Activated T-helper 2 cell treated with anti-CD3 and anti-CD28 coated beads, Interferon-gamma antibody, Interleukin-2, Interleukin-4, amounts not matched to agents 10 μg/mL and 5 μg/mL and 100 μg/mL, durations not matched to agents 14 hours and 24 hours and 36 hours (primary cell): ENCODE data around the gene MID1IP1. TPM values are rescaled to one million over a fixed set of nuclear protein-coding genes. Genes with fewer than 3 reads are reported as not detected.

ENCODE experiments used
- DNase-seq: peaks from one replicate; pipeline ENCODE4 v3.0.0; 2021; ENCODE audit warnings: low spot score
- H3K27ac Mint-ChIP-seq: one replicate; pipeline ENCODE4 v1.8.0; 2021; ENCODE audit warnings: mixed read lengths
- H3K27me3 Mint-ChIP-seq: one replicate; pipeline ENCODE4 v1.8.0; 2021; ENCODE audit warnings: low read depth, mixed read lengths
- H3K36me3 Mint-ChIP-seq: one replicate; pipeline ENCODE4 v1.8.0; 2021; ENCODE audit warnings: low read depth, mixed read lengths
- H3K4me1 Mint-ChIP-seq: one replicate; pipeline ENCODE4 v1.8.0; 2021; ENCODE audit warnings: low read depth, mixed read lengths
- H3K4me3 Mint-ChIP-seq: one replicate; pipeline ENCODE4 v1.8.0; 2021; ENCODE audit warnings: low read depth, mild to moderate bottlenecking, moderate library complexity, mixed read lengths
- H3K9me3 Mint-ChIP-seq: one replicate; pipeline ENCODE4 v1.8.0; 2021; ENCODE audit warnings: mixed read lengths
- intact Hi-C: fragments of 100-400 bp; cut with micrococcal nuclease; formaldehyde crosslinking; loops from one replicate; pipeline ENCODE4 v1.15.1; 2023
- total RNA-seq: library from RNA; stranded (reverse); gene quantifications from 2 replicates; pipeline ENCODE4 v1.2.3, GENCODE V29; 2022

The MID1IP1 gene
- total RNA-seq = 95.4 and 96.6 TPM in 2 replicates

DNA sequence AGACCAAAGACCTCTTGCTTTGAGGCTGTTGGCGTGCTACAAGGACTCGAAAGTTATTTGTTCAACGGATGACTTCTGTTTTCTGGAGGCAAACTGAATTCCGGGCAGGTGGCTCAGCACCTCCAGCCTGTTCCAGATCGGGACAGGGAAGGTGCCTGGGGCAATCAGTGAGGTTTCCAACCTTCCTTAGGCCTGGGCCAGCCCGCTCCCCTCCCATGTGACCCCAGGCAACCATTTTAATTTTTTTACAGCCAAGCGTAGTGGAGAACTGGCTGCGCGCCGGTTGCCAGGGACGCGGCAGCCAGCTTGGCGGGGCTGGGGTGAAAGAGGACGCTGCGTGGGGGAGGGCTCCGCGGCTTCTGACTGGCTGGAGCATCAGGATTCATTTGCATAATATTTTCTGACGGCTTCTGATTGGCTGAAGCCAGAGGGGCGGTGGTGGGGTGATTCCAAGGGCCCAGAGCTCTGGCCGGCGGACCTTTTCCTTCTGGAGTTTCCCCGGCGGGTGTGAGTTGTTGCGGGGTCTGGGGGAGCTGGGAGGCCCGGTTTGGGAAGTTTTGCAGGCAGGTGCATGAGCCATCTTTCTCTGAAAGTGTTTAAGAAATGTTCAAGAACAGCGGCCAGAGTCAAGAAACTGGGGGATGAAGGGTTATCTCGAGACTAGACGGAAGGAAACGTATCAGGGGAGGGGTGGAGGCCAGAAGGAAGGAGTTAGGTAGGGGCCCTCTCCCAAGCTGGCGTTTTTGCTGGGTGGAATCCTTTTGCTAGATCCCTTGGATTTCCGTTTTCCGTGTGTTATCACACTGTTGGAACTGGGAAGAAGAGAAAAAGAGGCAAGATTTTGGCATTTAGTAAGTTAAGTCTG, at the start of gene MID1IP1:
Gene MID1IP1 (plus strand): TSS at position 479 of the 865 bp plus-strand sequence. CDS start 3,488 bp downstream, outside the sequence.
- H3K9me3 Mint-ChIP-seq = no peaks in the 10 kb centered on the region
- peak within 1 kb of the TSS; percentile 98 for H3K27ac Mint-ChIP-seq
- intact Hi-C loops = loop anchor here (2.0 to 10.0 kb wide), 9 partner anchors 16 to 1844 kb away; partner anchors contain the start of gene CXorf38
- H3K27me3 Mint-ChIP-seq = no peaks in the 10 kb centered on the region
- peaks cover 7% of the 10 kb centered on the region for H3K4me1 Mint-ChIP-seq
- H3K4me3 Mint-ChIP-seq = peak within 1 kb of the TSS; percentile 100
- peaks cover 43% of the 10 kb centered on the region for H3K36me3 Mint-ChIP-seq
- DNase-seq = peak; percentile 81

- no peak overlapping the region for H3K4me3 Mint-ChIP-seq
- no peaks in the 10 kb centered on the region for H3K4me1 Mint-ChIP-seq
- H3K27ac Mint-ChIP-seq = no peak overlapping the region
- no peak for DNase-seq
- H3K36me3 Mint-ChIP-seq = no peaks in the 10 kb centered on the region
- intact Hi-C loops = loop anchor here (10.0 kb wide), 1 partner anchor 231 kb away; no protein-coding TSS in a partner anchor
- peaks cover 6% of the 10 kb centered on the region for H3K9me3 Mint-ChIP-seq
- H3K27me3 Mint-ChIP-seq = no peaks in the 10 kb centered on the region
Observed at GRCh38 chrX:38754102-38754790, 47.0 kb upstream of the MID1IP1 start.

- Mint-ChIP-seq H3K27me3 (no peaks in the 10 kb centered on the region), H3K9me3 (peaks cover 6% of the 10 kb centered on the region), H3K4me3 (no peak overlapping the region), H3K4me1 (no peaks in the 10 kb centered on the region), H3K36me3 (no peaks in the 10 kb centered on the region), H3K27ac (no peak overlapping the region)
- intact Hi-C loops = loop anchor here (10.0 kb wide), 1 partner anchor 230 kb away; no protein-coding TSS in a partner anchor
- no peak for DNase-seq
Observed at GRCh38 chrX:38754818-38755718, 46.2 kb upstream of the MID1IP1 start.

DNA sequence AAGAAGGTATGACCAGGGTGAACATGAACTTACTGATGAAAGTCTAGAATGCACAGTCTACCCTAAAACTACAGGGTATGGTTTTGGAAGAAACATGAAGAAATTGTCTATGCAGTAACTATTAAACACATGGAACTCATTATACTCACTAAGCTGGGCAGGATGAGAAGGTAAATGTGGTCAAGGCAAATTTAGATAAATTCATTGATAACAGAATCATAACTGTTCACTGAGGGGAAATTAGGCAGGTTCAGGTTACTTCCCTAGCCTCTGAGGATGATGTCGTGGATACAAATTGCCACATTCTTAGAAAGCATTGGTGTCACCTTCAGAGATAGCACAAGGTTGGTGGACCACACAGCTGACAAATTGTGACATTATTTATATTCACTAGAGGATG, 40.4 kb upstream of the MID1IP1 start:
- H3K36me3 Mint-ChIP-seq = no peaks in the 10 kb centered on the region
- no peak for DNase-seq
- H3K4me3 Mint-ChIP-seq = no peak overlapping the region
- intact Hi-C loops = no loop called here
- no peaks in the 10 kb centered on the region for H3K4me1 Mint-ChIP-seq
- no peak overlapping the region for H3K27ac Mint-ChIP-seq
- peaks cover 4% of the 10 kb centered on the region for H3K27me3 Mint-ChIP-seq
- H3K9me3 Mint-ChIP-seq = peaks cover 6% of the 10 kb centered on the region

DNA sequence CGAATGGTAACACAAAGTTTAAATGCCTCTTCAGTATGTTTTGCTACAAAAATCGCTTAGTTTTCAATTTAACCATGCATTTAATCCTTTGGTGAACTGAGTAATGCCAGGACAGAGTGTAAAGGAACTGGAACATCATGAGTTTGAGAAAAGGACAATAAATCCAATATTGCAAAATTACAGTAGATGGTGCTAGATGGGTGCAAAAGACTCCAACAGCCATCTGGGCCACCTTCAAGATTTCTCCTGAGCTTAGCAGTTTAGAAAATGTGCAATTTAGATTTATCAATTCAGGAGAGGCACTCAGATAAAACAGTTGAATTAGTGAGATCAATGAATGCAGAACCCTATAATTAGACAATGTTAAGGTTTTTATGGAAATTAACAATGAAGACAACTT, 33.2 kb upstream of the MID1IP1 start:
- no peak overlapping the region for H3K27ac Mint-ChIP-seq
- peaks cover 7% of the 10 kb centered on the region for H3K27me3 Mint-ChIP-seq
- H3K4me1 Mint-ChIP-seq = no peaks in the 10 kb centered on the region
- no peaks in the 10 kb centered on the region for H3K9me3 Mint-ChIP-seq
- DNase-seq = no peak
- no peak overlapping the region for H3K4me3 Mint-ChIP-seq
- no peaks in the 10 kb centered on the region for H3K36me3 Mint-ChIP-seq
- intact Hi-C loops = loop anchor here (5.0 kb wide), 1 partner anchor 379 kb away; no protein-coding TSS in a partner anchor

DNA sequence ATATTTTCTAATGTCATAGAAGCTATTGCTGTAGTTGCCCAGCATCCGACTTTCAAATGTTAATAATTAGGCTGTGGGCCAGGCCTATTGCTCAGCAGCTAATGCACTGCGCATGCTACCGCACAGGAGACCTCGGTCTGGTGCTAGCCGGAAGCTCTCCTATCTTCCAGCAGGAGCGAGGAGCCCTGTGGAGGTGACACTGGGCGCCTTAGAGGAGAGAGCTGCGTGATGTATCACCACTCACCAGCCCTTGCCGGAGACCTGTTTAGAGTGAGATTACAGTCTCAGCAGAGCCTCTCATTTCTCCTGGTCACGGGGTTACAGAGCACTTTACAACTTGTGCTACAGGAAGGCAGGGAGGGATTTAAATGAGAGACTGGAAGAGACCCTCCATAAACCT, 31.1 kb upstream of the MID1IP1 start:
- intact Hi-C loops = no loop called here
- no peaks in the 10 kb centered on the region for H3K9me3 Mint-ChIP-seq

DNA sequence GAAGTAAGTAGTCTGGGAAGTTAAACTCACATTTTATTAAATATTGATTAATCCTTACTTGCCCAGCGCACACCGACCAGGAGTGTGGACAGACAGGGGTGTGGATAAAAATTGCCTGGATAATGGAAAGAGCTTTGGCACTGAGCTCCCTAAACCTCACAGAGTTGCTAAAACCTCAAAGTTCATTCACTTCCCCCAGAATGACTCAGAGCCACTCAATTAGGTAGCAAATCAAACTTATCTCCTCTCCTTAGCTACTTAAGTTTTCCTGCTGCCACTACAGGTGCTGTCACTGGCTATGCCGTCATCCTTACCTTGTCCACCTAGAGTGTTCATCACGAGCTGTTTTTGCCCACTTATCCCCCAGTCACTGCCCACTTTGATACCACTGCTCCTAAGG, 27.0 kb upstream of the MID1IP1 start:
- Mint-ChIP-seq H3K4me1 (peaks cover 2% of the 10 kb centered on the region), H3K9me3 (no peaks in the 10 kb centered on the region), H3K36me3 (no peaks in the 10 kb centered on the region), H3K4me3 (no peak overlapping the region), H3K27me3 (peaks cover 10% of the 10 kb centered on the region), H3K27ac (no peak overlapping the region)
- intact Hi-C loops = no loop called here
- DNase-seq = no peak

More for the DNA sequence above, 31.1 kb upstream of the MID1IP1 start:
- Mint-ChIP-seq H3K27ac (no peak overlapping the region), H3K4me3 (no peak overlapping the region), H3K27me3 (peaks cover 8% of the 10 kb centered on the region), H3K4me1 (peaks cover 2% of the 10 kb centered on the region), H3K36me3 (no peaks in the 10 kb centered on the region)
- no peak for DNase-seq

GRCh38 chrX:38796946-38797345, 4.3 kb upstream of the MID1IP1 start:
- no peak for DNase-seq
- intact Hi-C loops = no loop called here
- Mint-ChIP-seq H3K27ac (no peak overlapping the region), H3K4me3 (no peak overlapping the region), H3K27me3 (no peaks in the 10 kb centered on the region), H3K4me1 (peaks cover 4% of the 10 kb centered on the region), H3K36me3 (peaks cover 11% of the 10 kb centered on the region), H3K9me3 (no peaks in the 10 kb centered on the region)

GRCh38 chrX:38798956-38799355, 2.3 kb upstream of the MID1IP1 start:
- Mint-ChIP-seq H3K9me3 (no peaks in the 10 kb centered on the region), H3K27ac (no peak overlapping the region), H3K36me3 (peaks cover 24% of the 10 kb centered on the region), H3K4me3 (no peak overlapping the region), H3K4me1 (peaks cover 7% of the 10 kb centered on the region), H3K27me3 (no peaks in the 10 kb centered on the region)
- no peak for DNase-seq
- intact Hi-C loops = no loop called here

GRCh38 chrX:38799995-38800580, 1.2 kb upstream of the MID1IP1 start:
- Mint-ChIP-seq H3K9me3 (no peaks in the 10 kb centered on the region), H3K27me3 (no peaks in the 10 kb centered on the region), H3K27ac (peak overlapping the region; percentile 38), H3K4me1 (peaks cover 7% of the 10 kb centered on the region), H3K36me3 (peaks cover 34% of the 10 kb centered on the region), H3K4me3 (no peak overlapping the region)
- intact Hi-C loops = loop anchor here (2.0 to 10.0 kb wide), 9 partner anchors 17 to 1845 kb away; partner anchors contain the start of gene CXorf38
- DNase-seq = no peak

DNA sequence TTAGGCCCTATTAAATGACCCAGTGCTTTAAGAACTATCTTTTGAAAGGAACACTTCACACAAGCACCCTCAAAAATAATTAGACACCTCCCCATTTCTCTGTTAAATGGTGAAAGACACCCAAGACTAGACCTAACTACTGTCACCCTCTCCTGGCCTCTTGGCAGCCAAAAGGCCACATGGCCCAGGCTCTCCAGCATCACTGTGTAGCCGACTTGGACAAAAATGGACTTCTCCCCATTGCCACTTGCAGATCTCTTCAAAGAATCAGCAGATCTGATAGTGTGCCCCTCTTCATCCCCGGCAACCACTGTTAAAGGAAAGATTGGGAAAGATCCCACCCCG, 2.0 kb downstream of the MID1IP1 start:
- Mint-ChIP-seq H3K9me3 (no peaks in the 10 kb centered on the region), H3K4me3 (peak overlapping the region; percentile 100), H3K27me3 (no peaks in the 10 kb centered on the region), H3K27ac (peak overlapping the region; percentile 98), H3K4me1 (peaks cover 12% of the 10 kb centered on the region), H3K36me3 (peaks cover 60% of the 10 kb centered on the region)
- intact Hi-C loops = loop anchor here (5.0 to 10.0 kb wide), 8 partner anchors 89 to 1842 kb away; partner anchors contain the start of gene CXorf38
- no peak for DNase-seq
